Stimulated activated CD8-positive, alpha-beta memory T cell treated with anti-CD3 and anti-CD28 coated beads, Interleukin-4, amount 100 ng/mL, for 24 hours (primary cell): ENCODE results near the gene MPPE1.
"Not testable (repeated sequence)": the region's sequence is repeated elsewhere in the genome, so short reads cannot be mapped to it uniquely, and the experiment has no call there.

Source experiments
- DNase-seq: peaks from one replicate; pipeline ENCODE4 v3.0.0-alpha.2; 2020; ENCODE audit warnings: low read depth

Gene MPPE1

DNA sequence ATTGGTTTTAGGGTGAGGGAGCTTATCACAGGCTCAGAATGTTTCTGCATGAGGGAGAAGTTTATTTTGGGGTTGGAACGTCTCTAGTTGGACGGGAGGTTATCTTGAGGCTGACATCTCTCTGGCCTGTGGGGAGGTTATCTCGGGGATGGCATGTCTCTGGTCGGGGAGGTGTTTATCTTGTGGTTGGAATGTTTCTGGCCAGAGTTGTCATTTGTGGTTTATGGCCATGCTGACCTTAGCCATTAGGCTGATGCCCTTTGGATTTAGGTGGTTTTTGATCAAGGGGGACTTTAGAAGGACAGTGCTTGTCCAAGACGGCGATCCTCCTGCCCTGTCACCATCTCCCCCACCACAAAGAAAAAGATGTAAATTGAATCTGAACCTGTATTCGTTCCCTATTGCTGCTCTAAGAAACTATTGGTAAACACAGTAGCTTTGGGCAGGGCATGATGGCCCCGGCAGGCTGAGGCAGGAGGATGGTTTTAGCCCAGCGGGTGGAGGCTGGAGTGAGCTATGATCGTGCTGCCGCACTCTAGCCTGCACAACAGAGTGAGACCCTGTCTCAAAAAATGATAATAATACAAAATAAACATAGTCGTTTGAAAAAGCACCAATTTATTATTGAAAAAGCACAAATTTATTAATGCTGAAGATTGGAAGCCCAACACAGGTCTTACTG lies 17.8 kb upstream of the MPPE1 start:
- DNase-seq, result no peak

- no peak for DNase-seq
Measured at GRCh38 chr18:11923450-11923849, 15.3 kb upstream of the MPPE1 start.

GRCh38 chr18:11919522-11919921 lies 11.4 kb upstream of the MPPE1 start:
- not testable (repeated sequence) for DNase-seq

DNA sequence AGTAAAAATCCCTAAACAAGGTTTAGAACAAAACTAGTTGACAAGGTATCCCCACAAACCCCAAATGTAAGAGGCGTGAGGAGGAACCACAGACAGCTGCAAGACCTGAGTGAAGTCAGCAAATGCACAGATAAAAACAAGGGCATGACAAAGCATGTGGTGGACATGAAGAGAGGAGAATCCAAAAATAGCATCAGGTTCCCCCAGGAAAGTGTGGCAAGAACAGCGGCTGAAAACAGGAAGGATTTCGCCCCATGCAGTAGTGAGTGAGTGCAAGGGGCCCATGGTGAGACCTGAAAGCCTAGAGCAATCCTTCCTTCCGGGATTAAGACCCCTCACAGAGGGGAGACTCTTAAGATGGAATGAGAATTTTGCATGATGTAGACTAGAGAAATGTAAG lies 8.8 kb upstream of the MPPE1 start:
- not testable (repeated sequence) for DNase-seq

GRCh38 chr18:11909591-11910026 lies 1.5 kb upstream of the MPPE1 start:
- DNase-seq, result no peak

GRCh38 chr18:11909061-11909455 lies 941 bp upstream of the MPPE1 start:
- no peak for DNase-seq

- no peak for DNase-seq
Measured at GRCh38 chr18:11906926-11907874, 917 bp downstream of the MPPE1 start.

DNA sequence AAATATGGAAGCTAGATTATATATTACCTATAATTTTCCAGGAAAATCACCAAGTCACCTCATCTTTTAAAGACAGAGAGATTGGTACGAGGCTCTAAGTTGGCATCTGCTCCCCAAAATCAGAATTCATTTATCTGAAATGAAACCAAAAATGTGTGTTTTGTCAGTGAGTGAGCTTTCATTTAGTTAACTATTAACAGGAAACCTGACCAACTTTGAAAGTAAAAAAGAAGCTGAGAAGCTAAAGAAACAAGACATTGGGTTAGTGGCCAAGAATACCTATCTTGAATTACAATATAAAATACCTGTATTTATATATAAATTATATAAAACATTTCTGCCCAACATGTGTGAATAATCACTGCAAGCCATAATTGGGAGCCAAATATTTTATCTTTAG lies 1.9 kb downstream of the MPPE1 start:
- no peak for DNase-seq

GRCh38 chr18:11905613-11906012 lies 2.5 kb downstream of the MPPE1 start:
- no peak for DNase-seq

DNA sequence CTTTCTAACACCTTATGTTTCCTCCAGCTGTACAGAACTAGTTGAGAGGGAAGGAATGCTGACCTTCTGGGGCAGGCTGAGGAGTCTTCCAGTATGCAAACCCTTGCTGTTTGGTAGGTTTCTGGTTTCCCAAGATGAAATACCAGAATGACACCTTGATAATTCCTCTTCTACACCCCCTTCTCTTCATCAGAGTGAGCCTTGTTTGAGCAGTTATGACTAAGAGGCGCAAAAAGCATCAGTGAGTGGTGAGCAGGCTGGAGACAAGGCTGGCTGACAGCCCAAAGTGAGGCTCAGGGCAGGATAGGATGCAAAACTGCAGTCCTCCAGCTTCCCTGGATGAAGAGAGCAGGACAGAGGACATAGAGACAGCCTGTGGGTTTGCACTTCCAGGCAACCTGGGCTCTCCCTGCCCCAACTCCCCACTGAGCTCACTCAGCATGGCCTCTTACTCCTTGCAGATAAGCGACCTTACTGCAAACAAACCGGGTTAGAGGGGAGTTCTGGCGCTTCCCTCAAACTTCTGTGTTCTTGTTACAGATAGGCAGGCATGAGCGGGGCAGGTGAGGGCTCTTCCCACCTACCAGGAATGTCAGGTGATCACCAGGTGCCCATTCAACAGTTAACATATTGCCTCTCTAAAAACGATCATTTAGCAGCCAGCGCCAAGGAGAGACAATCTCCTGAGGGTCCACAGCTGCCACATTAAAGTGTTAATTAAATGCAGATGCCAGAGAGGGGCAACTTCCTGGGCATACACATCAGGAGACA lies 5.4 kb downstream of the MPPE1 start:
- DNase-seq, result no peak

- DNase-seq, result no peak
Measured at GRCh38 chr18:11901826-11902438, 6.2 kb downstream of the MPPE1 start.

DNA sequence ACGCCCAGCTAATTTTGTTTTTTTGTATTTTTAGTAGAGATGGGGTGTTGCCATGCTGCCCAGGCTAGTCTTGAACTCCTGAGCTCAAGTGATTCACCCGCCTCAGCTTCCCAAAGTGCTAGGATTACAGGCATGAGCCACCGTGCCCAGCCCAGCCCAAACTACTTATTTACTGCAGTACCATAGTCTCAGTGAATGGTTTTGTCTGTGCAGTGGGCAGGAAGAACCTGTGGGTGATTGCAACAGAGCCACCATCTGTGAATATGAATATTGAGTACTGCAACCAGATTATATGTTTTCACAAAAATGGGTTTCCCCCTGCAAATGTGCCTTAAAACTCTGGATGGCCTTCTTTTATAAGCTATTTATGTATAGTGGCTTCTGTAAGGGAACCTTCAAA lies 9.1 kb downstream of the MPPE1 start:
- DNase-seq, result no peak

DNA sequence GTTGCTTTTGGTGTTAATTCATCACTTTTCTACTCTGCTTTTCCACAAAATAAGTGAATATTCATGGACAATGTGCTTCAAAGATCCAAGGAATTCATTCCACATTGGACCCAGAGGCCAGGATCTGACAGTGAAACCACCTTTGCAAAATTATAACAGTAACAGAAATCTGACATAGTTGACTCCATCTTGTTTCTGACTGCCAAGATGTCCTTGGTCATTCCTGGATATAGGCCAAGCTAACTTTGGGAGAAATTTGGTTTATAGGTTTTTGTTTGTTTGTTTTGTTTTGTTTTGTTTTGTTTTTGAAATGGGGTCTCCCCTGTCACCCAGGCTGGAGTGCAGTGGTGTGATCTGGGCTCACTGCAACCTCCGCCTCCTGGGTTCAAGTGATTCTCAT lies 10.3 kb downstream of the MPPE1 start:
- no peak for DNase-seq

- DNase-seq, result not testable (repeated sequence)
Measured at GRCh38 chr18:11892438-11892837, 15.7 kb downstream of the MPPE1 start.

DNA sequence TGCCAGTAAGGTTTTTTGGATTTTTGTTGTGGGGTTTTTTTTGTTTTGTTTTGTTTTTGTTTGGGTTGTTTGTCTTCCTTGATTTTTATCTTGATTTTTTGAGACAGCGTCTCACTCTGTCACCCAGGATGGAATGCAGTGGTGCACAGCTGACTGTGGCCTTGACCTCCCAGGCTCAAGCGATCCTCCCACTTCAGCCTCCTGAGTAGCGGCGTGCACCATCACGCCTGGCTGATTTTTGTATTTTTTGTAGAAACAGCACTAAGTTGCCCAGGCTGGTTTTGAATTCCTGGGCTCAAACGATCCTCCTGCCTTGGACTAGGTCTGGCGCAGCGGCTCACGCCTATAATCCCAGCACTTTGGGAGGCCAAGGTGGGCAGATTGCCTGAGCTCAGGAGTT lies 16.4 kb downstream of the MPPE1 start:
- no peak for DNase-seq

- DNase-seq, result no peak
Measured at GRCh38 chr18:11889284-11889683, 18.8 kb downstream of the MPPE1 start.

DNA sequence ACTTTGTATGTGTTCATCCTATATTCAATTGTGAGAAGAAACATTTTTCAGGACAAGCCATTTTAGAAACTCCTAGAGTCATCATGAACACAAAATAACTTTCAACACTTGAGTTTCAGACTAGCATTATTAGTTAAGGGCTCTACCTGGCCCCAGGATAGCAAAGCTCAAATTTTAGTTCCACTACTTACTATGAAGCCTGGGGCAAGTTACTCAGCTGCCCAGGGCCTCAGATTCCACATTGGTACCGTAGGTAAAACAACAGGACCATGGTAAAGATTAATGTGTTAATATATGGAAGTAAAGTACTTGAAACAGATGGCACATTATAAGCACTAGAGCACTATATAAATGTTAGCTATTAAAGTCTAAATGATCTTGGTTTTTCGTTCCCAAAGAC lies 19.4 kb downstream of the MPPE1 start:
- no peak for DNase-seq

- no peak for DNase-seq
Measured at GRCh38 chr18:11887328-11888128, 20.6 kb downstream of the MPPE1 start.

- no peak for DNase-seq
Measured at GRCh38 chr18:11886577-11887110, 21.5 kb downstream of the MPPE1 start.

GRCh38 chr18:11885278-11885947 lies 22.7 kb downstream of the MPPE1 start:
- no peak for DNase-seq
